HG03196 (cell line): ENCODE measurements around the gene RGS7BP.
"Not testable (repeated sequence)": the region's sequence is repeated elsewhere in the genome, so short reads cannot be mapped to it uniquely, and the experiment has no call there.

Experiments
- ATAC-seq: cut with Tn5 transposase; IDR thresholded peaks from one replicate; pipeline ENCODE4 v1.9.1; 2021; ENCODE audit not compliant: unreplicated experiment

Gene RGS7BP

DNA sequence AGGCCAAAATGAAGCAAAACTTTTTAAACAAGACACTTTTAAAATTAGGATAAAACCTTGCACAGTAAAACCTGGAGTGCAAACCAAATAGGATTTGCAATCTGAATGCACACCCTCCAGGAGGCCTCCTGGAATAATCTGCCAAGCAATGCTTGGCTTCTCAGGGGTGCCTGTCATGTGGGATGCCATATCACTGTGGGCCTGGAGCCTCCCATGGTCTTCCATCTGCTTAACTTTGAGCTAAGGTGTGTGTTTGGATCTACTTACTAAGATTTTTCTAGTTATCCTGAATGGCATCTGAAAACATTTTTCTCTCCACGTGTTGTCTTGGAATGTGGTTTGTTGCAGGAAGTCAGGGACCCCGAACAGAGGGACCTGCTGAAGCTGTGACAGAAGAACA lies 52.1 kb downstream of the RGS7BP start:
- no peak for ATAC-seq

GRCh38 chr5:64558641-64559040 lies 52.8 kb downstream of the RGS7BP start:
- not testable (repeated sequence) for ATAC-seq

GRCh38 chr5:64566310-64566916 lies 60.6 kb downstream of the RGS7BP start:
- no peak for ATAC-seq

- ATAC-seq, result no peak
Measured at GRCh38 chr5:64569858-64570257, 64.0 kb downstream of the RGS7BP start.

DNA sequence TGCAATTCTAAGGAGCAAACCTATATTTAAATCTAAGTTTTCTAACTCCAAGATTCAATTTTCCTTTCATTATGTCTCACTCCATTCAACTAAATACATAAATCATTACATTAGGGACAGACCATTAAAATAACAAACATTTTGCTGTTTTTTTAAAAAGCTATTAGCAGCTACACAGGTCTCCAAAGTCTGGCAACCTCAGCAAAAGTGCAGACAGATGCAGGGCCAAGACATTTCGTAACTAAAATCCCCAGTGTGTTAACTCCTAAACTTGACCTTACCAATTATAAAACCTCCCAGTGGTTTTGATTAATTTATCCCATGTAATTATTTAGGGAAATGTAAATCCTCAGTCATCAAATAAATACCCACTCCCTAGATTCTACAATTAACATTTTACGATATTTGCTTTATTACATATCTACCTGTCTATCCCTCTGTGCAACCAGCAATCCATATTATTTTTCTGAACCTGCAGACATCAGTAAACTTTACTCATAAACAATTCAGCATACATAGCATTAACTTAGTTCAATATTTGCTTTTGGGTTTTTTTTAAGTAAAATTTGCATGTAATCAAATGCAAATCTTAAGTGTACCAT lies 64.7 kb downstream of the RGS7BP start:
- ATAC-seq, result no peak

DNA sequence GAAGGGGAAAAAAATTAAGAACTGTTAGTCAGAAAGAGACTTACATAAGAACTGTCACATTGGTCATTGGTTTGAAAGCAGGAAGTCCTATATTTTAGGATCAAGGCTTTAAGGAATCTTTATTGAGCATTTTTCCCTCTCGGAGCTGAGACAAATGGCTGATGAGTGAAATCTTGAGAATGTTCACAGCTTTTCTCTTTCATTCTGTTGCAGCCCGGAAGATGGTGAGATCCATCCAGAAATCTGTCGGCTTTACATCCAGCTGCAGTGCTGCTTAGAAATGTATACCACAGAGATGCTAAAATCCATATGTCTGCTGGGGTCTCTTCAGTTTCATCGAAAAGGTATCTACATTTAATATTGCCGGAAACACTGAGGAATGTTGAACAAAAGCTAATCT lies 69.7 kb downstream of the RGS7BP start:
- no peak for ATAC-seq

GRCh38 chr5:64576250-64576649 lies 70.4 kb downstream of the RGS7BP start:
- no peak for ATAC-seq

DNA sequence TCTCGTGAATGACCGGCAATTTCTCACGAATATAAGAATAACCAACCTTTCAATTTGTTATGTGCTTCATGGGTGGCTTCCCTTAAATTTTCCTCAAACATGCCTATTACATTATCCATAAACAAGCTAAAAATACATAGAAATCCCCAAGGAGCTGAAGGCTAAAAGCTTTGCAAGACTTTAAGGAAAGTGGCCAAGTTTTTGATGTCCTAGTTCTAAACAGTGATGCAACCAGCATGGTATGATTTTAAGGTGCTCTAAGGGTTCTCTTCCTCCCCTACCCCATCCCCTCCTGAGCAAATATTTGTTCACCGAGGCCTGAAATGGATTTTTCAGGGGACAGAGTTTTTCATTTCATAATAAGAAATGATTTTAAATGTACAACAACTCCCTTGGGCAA lies 79.8 kb downstream of the RGS7BP start:
- no peak for ATAC-seq

- ATAC-seq, result no peak
Measured at GRCh38 chr5:64587370-64587769, 81.6 kb downstream of the RGS7BP start.

GRCh38 chr5:64592730-64593341 lies 87.0 kb downstream of the RGS7BP start:
- no peak for ATAC-seq

DNA sequence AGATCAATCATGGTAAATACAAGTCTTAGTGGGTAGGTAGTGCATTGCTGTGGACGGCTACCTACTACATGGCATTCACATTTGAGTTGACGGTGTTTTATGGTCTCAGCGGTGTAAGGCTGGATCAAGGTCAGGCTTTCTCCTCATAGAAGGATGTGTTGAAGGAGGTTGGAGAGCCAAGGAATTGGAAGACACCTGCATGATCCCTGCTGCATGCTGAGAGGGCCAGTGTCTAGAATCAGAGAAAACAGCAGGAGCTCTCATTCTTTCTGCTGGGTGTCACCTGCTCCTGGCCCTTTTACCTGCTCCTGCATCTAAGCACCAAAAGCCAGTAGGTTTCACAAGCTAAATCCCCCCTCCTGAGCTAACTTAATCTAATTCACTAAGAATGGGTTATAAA lies 88.2 kb downstream of the RGS7BP start:
- no peak for ATAC-seq

DNA sequence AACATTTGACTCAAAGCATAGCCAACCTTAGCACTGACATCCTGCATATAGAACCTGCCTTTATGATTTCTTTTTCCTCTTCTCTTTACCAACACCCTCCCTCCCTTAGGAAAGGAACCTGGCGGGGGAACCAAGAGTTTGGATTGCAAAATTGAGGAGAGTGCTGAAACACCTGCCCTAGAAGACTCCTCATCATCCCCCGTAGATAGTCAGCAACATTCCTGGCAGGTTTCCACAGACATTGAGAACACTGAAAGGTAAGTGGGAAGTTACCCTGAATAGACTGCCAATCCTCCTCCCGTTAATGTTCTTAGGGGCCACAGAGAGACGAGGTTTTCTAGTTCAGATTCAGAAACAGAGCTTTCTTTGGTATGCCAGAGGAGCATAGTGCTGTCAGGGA lies 88.8 kb downstream of the RGS7BP start:
- ATAC-seq, result no peak

GRCh38 chr5:64595031-64595855 lies 89.4 kb downstream of the RGS7BP start:
- ATAC-seq, result no peak

DNA sequence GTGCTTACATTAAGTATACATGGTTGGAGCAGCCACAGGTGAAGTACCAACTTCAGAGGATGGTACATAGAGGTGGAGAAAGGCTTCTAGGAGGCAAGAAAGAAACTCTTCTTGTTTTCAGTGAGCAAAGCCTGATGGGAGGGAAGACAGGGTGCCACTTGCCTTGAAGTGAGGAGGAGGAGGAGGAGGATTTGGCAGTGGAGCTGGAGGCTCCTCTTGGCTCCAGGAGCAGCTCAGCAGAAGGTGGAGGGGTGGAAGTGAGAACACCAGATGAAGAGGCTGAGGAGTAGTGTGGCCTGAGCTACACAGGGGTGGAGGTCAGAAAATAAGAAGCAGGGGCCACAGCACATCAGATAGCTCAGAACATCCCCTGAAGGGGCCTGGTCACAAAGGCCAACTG lies 93.4 kb downstream of the RGS7BP start:
- ATAC-seq, result no peak

DNA sequence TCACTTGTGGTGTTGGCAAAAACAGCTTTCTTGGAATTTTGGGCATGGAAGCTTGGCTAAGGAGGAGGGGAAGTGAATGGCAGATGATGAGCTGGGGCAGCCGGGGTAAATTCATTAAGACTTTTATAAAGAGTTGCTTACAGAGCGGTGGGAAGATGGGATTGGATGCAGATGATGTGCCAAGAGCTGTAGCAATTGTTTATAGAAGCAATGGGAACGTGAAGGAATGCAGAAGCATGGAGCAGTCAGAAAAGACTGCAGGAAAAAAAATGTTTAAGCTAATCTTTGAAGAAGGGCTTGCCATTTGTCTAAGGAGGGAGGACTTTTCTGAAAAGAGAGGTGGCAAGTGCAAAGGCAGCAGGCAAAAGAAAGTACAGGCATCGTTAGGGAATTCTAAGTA lies 97.9 kb downstream of the RGS7BP start:
- ATAC-seq, result no peak

GRCh38 chr5:64606926-64607325 lies 101.1 kb downstream of the RGS7BP start:
- ATAC-seq, result no peak

DNA sequence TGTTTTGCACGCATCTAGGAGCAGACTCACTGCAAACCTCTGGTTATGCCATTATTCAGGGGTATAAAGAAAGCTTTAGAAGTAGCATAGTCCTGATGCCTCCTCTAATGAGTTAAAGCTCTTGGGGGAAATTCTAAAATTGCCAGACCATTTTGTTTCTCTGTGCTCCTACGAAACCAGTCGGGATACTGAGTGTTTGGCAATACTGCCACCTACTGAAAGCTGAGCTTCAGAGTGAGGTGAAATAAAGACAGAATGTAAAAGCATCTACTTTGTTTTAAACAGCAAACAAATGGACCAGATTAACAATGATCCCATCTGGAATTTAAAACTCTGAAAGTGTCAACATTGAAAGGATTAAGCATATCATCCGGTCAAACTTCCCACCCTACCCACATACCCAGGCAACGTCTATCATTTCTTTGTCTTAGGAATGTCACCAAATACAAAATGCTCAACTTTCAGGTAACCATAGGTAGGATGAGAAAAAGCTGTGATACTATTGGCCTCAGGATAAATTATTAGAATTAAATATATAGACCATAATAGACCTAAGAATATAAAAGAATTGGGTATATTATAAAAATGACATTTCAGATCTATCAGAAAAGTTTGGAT lies 106.6 kb downstream of the RGS7BP start:
- ATAC-seq, result no peak

DNA sequence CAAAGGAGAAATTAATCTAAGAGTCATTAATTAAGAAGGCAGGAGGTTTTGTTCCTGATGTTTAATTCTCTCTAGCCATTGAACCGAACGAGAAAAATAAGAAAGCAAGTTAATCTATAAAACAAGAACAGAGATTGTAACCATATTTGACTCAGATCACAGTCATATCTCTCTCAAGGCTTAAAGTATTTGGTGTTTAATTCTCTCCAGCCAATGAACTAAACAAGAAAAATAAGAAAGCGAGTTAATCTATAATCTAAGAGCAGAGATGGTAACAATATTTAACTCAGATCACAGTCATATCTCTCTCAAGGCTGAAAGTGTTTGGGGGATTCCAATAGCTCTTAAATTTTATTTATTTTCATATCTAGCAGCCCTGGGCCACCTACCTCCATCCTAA lies 110.1 kb downstream of the RGS7BP start:
- ATAC-seq, result peak; percentile 60

- ATAC-seq, result no peak
Measured at GRCh38 chr5:64619609-64620008, 113.8 kb downstream of the RGS7BP start.

- no peak for ATAC-seq
Measured at GRCh38 chr5:64622991-64623390, 117.2 kb downstream of the RGS7BP start.

- no peak for ATAC-seq
Measured at GRCh38 chr5:64625678-64626077, 119.9 kb downstream of the RGS7BP start.
